ENCODE results near the gene SMC1B. TPM values are rescaled to one million over a fixed set of nuclear protein-coding genes. Genes with fewer than 3 reads are reported as not detected.
A peak's percentile ranks its signal among the peaks of the same experiment; 100 is the strongest.

Gene SMC1B
- total RNA-seq, 2 experiments from 2014 or later, result not detected

GRCh38 chr22:45310331-45310976 lies 102.9 kb downstream of the SMC1B start:
- DNase-seq (no peak), ATAC-seq (ENCODE audit: poor library complexity) (no peak)
- Histone ChIP-seq H3K9me3 (ENCODE audit: control insufficient read depth in 1 of 2, insufficient read depth in 1 of 2, low read length in 2 of 2) (no peaks in the 10 kb centered on the region), H3K4me3 (ENCODE audit: low read length) (peak overlapping the region; percentile 93), H3K4me1 (ENCODE audit: insufficient read depth, low read length) (peaks cover 60% of the 10 kb centered on the region), H3K27ac (ENCODE audit: low read depth in 1 of 2, low read length in 2 of 2) (peak overlapping the region; percentile 77 to 87), H3K27me3 (ENCODE audit: control insufficient read depth in 1 of 2, insufficient read depth in 2 of 2, low read length in 2 of 2) (no peaks in the 10 kb centered on the region), H3K36me3 (ENCODE audit: insufficient read depth, low read length) (peaks cover 5% of the 10 kb centered on the region)
- ChIA-PET POLR2A (interaction anchor here (0.5 to 2.6 kb wide), 10 partner anchors 8 to 147 kb away, joined by 3 to 24 read pairs (median 3); partner anchors contain the start of genes NUP50 and UPK3A), CTCF (no interaction called here)
- Mint-ChIP-seq H3K9me3 (no peaks in the 10 kb centered on the region), H3K4me3 (peak overlapping the region; percentile 85), H3K27me3 (no peaks in the 10 kb centered on the region), H3K27ac (peak overlapping the region; percentile 95), H3K36me3 (ENCODE audit: low read depth) (peaks cover 24% of the 10 kb centered on the region), H3K4me1 (ENCODE audit: low read depth) (peaks cover 57% of the 10 kb centered on the region)
- intact Hi-C loops (cut with DNase I, micrococcal nuclease), result loop anchor here (1.0 to 10.0 kb wide), 3 partner anchors 8 to 744 kb away; partner anchors contain the start of gene NUP50 (in 1 of the 2)
- TF ChIP-seq CTCF (IDR thresholded peaks at IDR 0.05), result no peak

- Mint-ChIP-seq H3K9me3 (no peaks in the 10 kb centered on the region), H3K4me3 (peak within 1 kb of the TSS; percentile 85), H3K36me3 (ENCODE audit: low read depth) (peaks cover 24% of the 10 kb centered on the region), H3K4me1 (ENCODE audit: low read depth) (peaks cover 49% of the 10 kb centered on the region), H3K27ac (peak within 1 kb of the TSS; percentile 95), H3K27me3 (no peaks in the 10 kb centered on the region)
- Histone ChIP-seq H3K36me3 (ENCODE audit: insufficient read depth, low read length) (peaks cover 5% of the 10 kb centered on the region), H3K9me3 (ENCODE audit: control insufficient read depth in 1 of 2, insufficient read depth in 1 of 2, low read length in 2 of 2) (no peaks in the 10 kb centered on the region), H3K27ac (ENCODE audit: low read depth in 1 of 2, low read length in 2 of 2) (peak within 1 kb of the TSS; percentile 77 to 87), H3K4me3 (ENCODE audit: low read length) (peak within 1 kb of the TSS; percentile 93), H3K4me1 (ENCODE audit: insufficient read depth, low read length) (peaks cover 54% of the 10 kb centered on the region), H3K27me3 (ENCODE audit: control insufficient read depth in 1 of 2, insufficient read depth in 2 of 2, low read length in 2 of 2) (no peaks in the 10 kb centered on the region)
- peak; percentile 91 to 99 (median 96) for DNase-seq
- peak; percentile 84 for ATAC-seq (ENCODE audit: poor library complexity)
- intact Hi-C loops (cut with DNase I, micrococcal nuclease), result loop anchor here (1.0 to 10.0 kb wide), 6 partner anchors 9 to 745 kb away; partner anchors contain the start of genes KIAA0930 (in 1 of the 2), NUP50 (in 1 of the 2) and PRR5 (in 1 of the 2)
- TF ChIP-seq CTCF (IDR thresholded peaks at IDR 0.05), result no peak
- CTCF ChIA-PET, result interaction anchor here (0.9 to 1.3 kb wide), 2 partner anchors 8 to 41 kb away, joined by 3 read pairs; no protein-coding TSS in a partner anchor
- POLR2A ChIA-PET, result interaction anchor here (0.5 to 2.6 kb wide), 9 partner anchors 9 to 146 kb away, joined by 3 to 24 read pairs (median 3); partner anchors contain the start of genes NUP50 and UPK3A
Observed at GRCh38 chr22:45309422-45310227, 103.8 kb downstream of the SMC1B start, which contains the start of gene FAM118A. FAM118A (plus strand) TSS chr22:45309934; CDS start chr22:45322380, 12,446 bp downstream.

- Mint-ChIP-seq H3K9me3 (no peaks in the 10 kb centered on the region), H3K27ac (peak overlapping the region; percentile 95), H3K36me3 (ENCODE audit: low read depth) (peaks cover 24% of the 10 kb centered on the region), H3K4me1 (ENCODE audit: low read depth) (peaks cover 43% of the 10 kb centered on the region), H3K4me3 (peak overlapping the region; percentile 85), H3K27me3 (no peaks in the 10 kb centered on the region)
- Histone ChIP-seq H3K4me3 (ENCODE audit: low read length) (peak overlapping the region; percentile 63), H3K36me3 (ENCODE audit: insufficient read depth, low read length) (peaks cover 5% of the 10 kb centered on the region), H3K4me1 (ENCODE audit: insufficient read depth, low read length) (peaks cover 49% of the 10 kb centered on the region), H3K27me3 (ENCODE audit: control insufficient read depth in 1 of 2, insufficient read depth in 2 of 2, low read length in 2 of 2) (no peaks in the 10 kb centered on the region), H3K9me3 (ENCODE audit: control insufficient read depth in 1 of 2, insufficient read depth in 1 of 2, low read length in 2 of 2) (no peaks in the 10 kb centered on the region), H3K27ac (ENCODE audit: low read depth in 1 of 2, low read length in 2 of 2) (peak overlapping the region; percentile 69 to 87)
- DNase-seq (peak in 3 of 14 experiments; percentile 21 to 55 (median 49)), ATAC-seq (ENCODE audit: poor library complexity) (no peak)
- CTCF ChIA-PET, result interaction anchor here (0.9 to 1.3 kb wide), 2 partner anchors 8 to 40 kb away, joined by 3 read pairs; no protein-coding TSS in a partner anchor
- TF ChIP-seq CTCF (IDR thresholded peaks at IDR 0.05), result no peak
- POLR2A ChIA-PET, result interaction anchor here (1.0 to 2.6 kb wide), 5 partner anchors 9 to 27 kb away, joined by 3 to 24 read pairs (median 12); no protein-coding TSS in a partner anchor
- intact Hi-C loops (cut with DNase I, micrococcal nuclease), result loop anchor here in 1 of 2 experiments (1.0 to 5.0 kb wide), 3 partner anchors 40 to 607 kb away; partner anchors contain the start of genes KIAA0930 and PRR5
Observed at GRCh38 chr22:45308957-45309421, 104.4 kb downstream of the SMC1B start.
